ENCODE measurements around the gene PDE1C.

DNA sequence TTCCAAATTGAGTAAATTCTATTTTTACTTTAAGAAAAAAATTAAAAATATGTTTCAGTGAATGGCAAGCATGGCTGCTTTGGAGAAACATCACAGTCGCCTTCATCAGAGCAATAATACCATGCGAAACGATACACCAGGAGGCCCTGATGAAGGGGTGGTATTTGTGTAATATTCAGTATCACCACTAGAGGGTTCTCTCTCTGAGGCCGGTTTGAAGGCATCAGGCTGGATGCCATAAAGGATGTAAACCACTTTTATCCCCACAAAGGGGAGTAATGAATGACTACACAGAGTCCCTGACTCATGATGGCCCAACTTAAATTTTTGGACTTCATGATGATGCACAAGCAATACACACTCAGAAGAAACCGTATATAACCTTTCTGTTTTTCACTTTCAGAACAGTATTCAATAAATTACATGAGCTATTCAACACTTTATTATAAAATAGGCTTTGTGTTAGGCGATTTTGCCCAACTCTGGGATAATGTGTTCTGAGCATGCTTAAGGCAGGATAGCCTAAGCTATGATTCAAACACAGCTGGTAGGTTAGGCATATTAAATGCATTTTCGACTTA is 287.7 kb downstream of the PDE1C start:
- TF ChIP-seq CTCF (IDR thresholded peaks at IDR 0.05), result peak; percentile 52
- no peak for TF ChIP-seq EZH2 (IDR thresholded peaks at IDR 0.05; ENCODE audit: borderline replicate concordance, insufficient read depth, low read depth, low read length, poor library complexity, severe bottlenecking)
